ENCODE data around the gene HIPK1.
"Not testable (repeated sequence)": the region's sequence is repeated elsewhere in the genome, so short reads cannot be mapped to it uniquely, and the experiment has no call there.

Gene HIPK1

DNA sequence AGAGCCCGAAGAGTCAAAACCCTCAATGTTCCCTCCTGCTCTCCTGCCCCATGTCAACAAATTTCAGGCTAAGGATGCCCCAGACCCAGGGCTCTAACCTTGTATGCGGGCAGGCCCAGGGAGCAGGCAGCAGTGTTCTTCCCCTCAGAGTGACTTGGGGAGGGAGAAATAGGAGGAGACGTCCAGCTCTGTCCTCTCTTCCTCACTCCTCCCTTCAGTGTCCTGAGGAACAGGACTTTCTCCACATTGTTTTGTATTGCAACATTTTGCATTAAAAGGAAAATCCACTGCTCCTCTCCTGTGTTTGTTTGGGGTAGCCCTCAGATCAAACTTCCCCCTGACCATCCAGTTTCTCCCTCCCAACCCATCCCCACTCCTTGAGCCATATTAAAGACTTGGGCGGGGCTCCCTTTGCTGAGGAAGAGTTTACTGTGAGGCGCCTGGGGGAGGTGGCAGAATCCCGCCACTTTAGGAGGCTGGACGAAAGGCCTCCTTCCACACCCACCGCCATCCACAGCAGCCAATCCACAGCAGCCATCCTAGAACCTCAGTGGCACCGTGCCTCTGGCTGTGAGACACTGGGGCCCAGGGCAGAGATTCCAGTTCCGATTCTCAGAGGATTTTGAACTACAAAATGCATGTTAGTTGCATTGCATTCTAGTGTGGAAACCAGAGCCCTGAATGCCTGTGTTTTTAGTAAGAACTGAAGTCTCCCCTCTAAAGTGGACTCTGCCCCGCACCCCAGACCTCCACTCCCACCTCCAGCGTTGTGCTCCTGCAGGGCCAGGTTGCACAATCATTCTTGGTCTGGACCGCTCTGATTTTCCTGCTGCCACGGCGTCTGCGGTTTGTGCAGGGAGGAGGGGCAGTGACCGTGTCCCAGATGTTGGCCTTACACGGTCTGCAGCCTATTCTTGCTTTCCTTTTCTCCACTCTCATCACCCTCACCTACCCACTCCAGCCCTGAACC, 53.1 kb downstream of the HIPK1 start:
- DNase-seq (ENCODE audit: low read depth in 3 of 3, low spot score in 1 of 3): no peak

DNA sequence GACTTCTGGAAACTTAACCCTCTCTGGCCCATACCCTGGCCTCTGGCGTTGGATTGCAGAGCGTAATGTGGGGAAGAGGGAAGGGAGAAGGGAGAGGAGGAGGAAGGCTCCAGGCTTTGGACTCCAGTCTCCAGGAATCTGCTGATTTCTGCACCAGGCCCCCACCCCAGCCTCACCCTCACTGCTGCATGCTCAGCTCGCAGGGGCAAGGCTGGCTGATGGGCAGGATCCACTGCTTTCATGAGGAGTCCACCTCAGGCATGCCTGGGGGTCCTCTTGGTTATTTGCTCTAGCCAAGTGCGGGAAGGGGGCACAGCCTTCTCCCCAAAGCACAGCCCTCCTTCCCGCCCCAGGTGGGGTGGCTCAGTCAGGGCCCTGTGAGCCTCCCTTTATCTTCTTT, 53.8 kb downstream of the HIPK1 start:
- no peak for DNase-seq (ENCODE audit: low read depth in 3 of 3, low spot score in 1 of 3)

- DNase-seq (ENCODE audit: low read depth in 3 of 3, low spot score in 1 of 3): no peak
Measured at GRCh38 chr1:113983391-113983790, 54.3 kb downstream of the HIPK1 start.

DNA sequence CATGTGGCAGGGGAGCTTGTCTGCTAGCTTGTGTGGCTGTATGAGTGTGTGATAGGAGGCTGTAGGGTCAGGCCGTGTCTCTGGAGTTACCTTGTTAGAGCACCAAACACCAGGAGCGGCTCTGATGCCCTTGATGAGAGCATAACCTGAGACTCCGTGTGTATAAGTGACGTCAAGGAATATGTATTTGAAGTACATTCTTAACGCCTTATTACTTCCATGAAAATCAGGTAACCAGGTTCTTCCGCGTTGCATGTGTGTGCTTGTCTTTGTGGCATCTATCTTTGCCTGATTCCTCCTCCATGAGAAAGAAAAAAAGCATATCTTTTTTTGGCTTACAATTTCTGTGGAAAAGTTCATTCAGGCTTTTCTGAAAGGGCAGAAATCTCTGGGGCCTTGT, 54.7 kb downstream of the HIPK1 start:
- DNase-seq (ENCODE audit: low read depth in 3 of 3, low spot score in 1 of 3): no peak

GRCh38 chr1:113984710-113985109, 55.6 kb downstream of the HIPK1 start:
- DNase-seq (ENCODE audit: low read depth in 3 of 3, low spot score in 1 of 3): no peak

- no peak for DNase-seq (ENCODE audit: low read depth in 3 of 3, low spot score in 1 of 3)
Measured at GRCh38 chr1:113986802-113987201, 57.7 kb downstream of the HIPK1 start.

DNA sequence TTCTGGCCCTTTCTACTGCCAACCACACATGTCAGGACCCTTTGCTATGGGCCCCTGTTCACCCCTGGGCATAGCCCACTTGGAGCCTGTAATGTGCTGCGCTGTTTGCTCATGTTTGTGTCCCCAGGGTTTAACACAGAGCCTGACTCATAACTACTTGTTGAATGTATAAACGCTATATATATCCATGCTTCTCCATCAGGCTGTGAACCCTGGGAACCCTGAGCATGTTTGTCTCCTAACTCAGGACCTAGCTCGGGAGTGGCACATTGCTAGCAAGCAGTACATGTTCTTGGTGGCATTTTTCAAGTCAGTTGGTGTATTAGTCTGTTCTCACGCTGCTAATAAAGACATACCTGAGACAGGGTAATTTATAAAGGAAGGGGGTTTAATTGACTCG, 58.1 kb downstream of the HIPK1 start:
- DNase-seq (ENCODE audit: low read depth in 3 of 3, low spot score in 1 of 3): no peak

DNA sequence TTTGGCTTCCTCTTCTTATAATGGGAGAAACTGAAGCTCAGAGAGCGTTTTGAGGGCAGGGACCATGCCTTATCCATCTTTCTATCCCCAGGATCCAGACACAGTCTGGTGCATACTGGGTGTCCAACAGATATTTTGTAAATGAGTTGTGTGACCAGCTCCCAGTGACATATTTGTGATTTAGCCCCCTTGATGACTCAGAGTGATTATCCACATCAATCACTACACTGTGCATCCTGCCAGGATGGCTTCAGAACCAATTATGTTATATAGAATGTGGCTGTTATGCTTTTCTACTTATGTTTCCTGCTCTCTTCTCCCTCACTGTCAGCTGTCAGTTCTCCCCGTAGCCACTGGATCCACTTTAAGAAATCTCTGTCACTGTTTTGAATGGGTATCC, 61.4 kb downstream of the HIPK1 start:
- DNase-seq (ENCODE audit: low read depth in 3 of 3, low spot score in 1 of 3): no peak

DNA sequence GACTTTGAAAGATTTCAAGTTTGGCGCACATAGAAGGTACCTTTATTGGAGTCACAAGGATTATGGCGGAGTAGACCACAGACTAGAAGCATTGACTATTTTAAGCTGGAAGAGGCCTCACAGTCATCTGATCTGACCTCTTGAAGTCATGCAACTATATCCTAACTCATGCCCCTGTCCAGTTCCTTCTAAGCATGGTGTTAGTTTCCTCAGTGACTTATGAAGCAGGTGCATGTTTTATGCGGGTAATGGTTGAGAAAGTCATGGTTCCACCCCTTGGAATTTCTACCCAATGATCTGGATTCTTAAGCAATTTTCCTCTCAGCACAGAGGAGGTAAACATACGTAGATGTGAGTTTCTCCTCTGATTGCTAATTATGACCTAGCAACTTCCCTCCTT, 61.8 kb downstream of the HIPK1 start:
- no peak for DNase-seq (ENCODE audit: low read depth in 3 of 3, low spot score in 1 of 3)

DNA sequence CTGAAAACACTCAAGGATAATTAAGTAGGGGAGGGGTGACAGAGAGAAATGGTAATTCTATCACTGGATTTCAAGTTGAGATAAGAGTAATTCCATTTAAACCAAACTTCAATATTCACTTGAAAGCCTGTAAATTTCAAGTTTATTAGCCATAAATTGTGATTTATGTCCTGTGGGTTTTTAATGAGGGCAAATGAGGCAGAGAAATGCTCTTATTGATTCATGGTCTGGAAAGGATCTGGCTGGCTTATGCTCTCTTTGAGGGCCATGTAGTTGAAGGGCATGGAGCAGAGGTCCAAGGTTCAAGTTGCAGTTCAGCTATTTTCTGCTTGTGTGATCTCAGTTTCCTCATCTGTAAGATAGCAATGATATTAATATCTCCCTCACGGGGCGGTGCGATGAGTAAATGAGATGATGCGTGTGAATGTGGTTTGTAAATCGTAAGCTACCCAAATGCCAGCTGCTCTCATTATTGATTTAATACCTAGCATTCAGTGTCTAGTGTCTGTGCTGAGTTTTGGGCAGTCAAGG, 62.4 kb downstream of the HIPK1 start:
- no peak for DNase-seq (ENCODE audit: low read depth in 3 of 3, low spot score in 1 of 3)

DNA sequence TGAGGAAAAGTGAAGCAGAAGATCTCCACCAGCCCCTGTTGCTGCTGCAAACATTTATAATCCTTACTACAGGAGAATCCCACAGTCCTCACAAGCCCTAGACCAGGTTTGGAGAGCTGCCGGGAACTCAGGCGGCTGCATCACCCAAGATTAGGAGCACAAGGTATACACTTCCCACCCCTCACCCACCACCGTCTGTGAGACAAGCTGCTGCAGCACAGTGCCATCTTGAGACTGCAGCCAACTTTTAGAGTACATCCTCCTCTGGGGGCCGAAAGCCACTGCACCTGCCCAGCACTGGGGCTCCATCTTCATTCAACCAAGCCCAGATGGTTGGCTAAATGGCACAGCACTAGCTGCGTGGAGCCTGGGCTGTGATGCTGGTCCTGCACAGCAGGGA, 63.9 kb downstream of the HIPK1 start:
- no peak for DNase-seq (ENCODE audit: low read depth in 3 of 3, low spot score in 1 of 3)

DNA sequence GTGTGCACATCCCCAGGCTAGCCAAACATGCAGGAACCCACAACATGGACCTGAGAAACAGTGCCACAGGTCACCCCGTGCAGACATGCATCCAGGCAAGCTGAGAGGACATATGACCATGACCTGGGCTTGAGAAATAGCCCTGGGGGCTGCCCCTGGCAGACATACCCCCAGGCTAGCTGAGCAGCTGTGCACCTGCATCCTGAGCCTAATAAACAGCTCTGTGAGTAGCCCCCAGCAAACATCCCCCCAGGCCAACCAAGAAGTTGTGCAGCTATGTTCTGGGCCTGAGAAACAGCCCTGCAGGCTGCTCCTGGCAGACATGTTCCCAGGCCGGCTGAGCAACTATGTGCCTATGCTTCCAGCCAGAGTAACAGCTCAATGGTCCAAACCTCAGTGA, 64.6 kb downstream of the HIPK1 start:
- DNase-seq (ENCODE audit: low read depth in 3 of 3, low spot score in 1 of 3): no peak

GRCh38 chr1:113995382-113995781, 66.3 kb downstream of the HIPK1 start:
- DNase-seq (ENCODE audit: low read depth in 3 of 3, low spot score in 1 of 3): no peak

DNA sequence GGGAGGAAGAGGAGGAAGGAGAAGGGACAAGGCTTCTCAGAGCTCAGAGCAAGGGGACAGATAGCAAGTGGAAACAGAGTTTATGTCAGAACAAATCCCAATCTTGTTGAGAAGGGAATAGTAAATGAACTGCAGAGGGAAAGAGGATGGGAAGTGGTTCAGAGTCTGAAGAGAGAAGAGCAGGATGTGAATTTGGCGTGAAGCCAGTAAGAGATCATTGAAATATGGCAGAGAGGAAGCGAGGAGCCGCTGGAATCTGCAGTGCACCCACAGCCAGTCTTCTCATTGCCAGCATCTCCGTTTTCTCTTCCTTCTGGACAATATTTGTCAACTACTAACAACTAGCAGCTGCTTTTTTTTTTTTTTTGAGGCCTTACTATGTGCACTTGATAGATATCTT, 69.2 kb downstream of the HIPK1 start:
- no peak for DNase-seq (ENCODE audit: low read depth in 3 of 3, low spot score in 1 of 3)

- no peak for DNase-seq (ENCODE audit: low read depth in 3 of 3, low spot score in 1 of 3)
Measured at GRCh38 chr1:113999233-113999632, 70.1 kb downstream of the HIPK1 start.

DNA sequence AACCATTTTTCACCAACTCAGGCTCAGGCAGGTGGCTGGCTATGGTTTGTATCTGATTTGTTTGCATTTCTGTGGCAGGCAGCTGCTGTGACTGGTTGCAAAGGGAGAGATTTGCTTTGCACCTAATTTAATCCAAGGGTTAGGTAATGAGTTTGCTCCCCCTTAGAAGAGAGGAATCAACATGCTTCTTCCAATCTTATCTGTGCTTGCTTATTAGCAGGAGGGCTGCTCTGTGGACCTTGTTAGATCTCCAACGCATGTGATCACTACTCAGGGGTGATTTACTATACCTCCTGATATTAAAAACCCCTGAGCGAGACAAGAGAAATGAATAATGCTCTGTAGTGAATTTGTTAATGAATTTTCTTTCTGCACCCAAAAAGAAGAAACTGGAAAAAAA, 70.7 kb downstream of the HIPK1 start:
- DNase-seq (ENCODE audit: low read depth in 3 of 3, low spot score in 1 of 3): no peak

DNA sequence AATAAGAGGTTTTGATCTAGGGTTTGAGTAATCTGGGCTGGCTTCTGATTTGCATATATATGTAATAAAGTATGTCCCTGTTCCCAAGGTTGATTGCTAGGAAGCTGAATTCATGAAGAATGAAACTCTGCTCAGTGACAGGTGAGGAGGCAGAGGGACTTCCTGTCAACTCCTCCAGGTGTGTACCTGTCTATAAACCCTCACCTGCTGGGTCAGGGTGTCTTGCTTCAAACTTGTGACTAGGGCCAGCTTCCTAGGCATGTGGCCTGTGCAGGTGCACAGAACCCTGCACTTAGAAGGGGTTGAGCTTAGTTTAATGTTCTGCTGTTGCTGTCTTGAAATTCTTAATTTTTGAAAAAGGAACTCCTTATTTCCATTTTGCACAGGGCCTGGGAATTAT, 71.3 kb downstream of the HIPK1 start:
- DNase-seq (ENCODE audit: low read depth in 3 of 3, low spot score in 1 of 3): no peak

DNA sequence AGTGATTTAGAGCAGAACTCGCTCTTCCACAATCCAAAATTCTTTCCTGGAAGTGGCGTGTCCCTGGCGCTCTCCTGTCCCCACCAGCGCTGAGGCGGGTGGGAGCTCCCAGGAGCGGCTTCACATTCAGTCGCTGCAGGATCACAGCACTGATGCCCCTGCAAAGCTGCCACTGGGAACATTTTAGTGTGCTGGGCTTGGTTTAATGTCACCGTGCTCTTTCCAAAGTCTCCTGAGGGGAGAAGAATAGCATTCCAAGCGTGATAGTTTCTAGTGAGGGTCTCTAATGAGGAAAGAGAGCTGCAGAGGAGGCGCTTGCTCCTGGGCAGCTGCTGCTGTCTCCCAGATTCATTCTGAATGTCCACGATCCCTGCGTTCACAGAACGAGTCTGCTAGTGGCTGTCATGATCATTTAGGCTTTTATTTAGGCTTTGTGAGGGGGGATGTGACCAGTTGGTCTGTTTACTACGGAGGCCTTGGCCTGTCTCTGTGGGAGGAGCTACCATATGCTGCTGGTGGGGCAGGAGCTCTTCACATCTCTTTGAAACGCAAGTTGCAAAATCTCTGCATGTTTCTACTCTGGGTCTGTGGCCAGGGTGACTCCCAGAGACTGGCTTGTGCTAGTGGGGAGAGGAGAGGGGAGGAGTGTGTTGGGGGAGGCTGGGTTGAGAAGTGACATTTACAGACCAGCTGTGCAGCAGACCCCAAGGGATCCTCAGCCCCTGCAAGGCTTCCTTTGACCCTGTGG, 73.5 kb downstream of the HIPK1 start:
- DNase-seq (ENCODE audit: low read depth in 3 of 3, low spot score in 1 of 3): no peak

DNA sequence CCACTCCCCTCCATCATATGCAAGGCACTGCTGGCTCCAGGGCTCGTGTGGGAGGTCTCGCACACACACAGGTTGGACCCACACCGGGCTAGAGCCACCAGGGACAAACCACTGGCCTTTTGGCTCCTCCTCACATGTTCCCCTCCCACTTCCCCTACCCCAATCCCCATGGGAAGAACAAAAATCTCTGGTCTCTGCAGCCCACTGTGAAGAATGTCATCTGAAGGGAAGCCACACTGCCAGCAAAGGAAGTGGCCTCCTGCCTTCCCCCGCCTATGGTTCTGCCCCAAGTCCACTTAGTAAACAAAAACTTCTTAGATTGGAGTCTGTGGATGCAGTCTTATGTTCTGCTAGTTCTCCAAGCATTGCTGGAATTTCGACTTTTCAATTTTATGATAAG, 74.3 kb downstream of the HIPK1 start:
- no peak for DNase-seq (ENCODE audit: low read depth in 3 of 3, low spot score in 1 of 3)

GRCh38 chr1:114006825-114007224, 77.7 kb downstream of the HIPK1 start:
- not testable (repeated sequence) for DNase-seq (ENCODE audit: low read depth in 3 of 3, low spot score in 1 of 3)

DNA sequence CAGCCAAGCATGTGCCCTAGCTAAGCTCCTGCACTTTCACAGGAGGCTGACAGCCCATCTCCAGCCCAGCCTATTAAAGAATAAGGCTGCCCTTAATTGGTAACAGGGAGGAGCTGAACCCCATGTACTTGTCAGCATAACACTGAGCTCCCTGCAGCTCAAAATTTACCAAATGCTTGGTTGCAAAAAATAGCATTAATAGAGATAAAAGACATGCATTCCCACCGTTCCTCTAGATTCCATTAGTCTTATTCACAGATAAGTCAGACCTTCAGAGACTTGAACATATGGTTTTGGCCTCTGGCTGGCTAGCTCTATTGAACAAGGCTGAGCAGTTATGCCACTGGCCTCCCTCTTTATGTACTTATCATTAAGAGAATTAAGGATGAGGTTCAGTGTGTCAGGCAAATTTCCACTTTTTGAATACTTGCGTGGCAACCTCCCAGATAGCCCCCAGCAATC, 79.4 kb downstream of the HIPK1 start:
- DNase-seq (ENCODE audit: low read depth in 3 of 3, low spot score in 1 of 3): no peak

DNA sequence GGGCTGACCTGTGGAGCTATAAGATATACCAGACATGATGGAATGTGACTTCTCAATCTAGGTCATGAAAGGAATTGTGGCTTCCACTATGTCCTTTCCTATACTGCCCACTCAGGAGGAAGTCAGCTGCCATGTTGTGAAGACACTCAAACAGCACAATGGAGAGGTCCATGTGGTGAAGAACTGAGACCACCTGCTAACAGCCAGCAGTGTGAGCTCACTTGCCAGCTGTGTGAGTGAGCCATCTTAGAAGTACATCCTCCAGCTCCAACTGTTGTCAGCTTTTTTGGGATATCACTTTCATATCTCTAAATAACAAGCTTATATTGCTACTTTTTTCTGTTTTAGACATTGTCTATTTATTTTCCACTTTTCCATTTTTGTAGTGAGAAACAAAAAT, 79.9 kb downstream of the HIPK1 start:
- no peak for DNase-seq (ENCODE audit: low read depth in 3 of 3, low spot score in 1 of 3)
